Upper lobe of left lung (tissue), 6 donors: ENCODE data around the gene CUX1. TPM values are rescaled to one million over a fixed set of nuclear protein-coding genes. Genes with fewer than 3 reads are reported as not detected.

Experiments
- ATAC-seq, 2 donors: fragments of 200-7000 bp; cut with Tn5 transposase; one replicate each; pipeline ENCODE4 v1.9.1; 2022; ENCODE audit warnings: mild to moderate bottlenecking in 2 of 2, moderate library complexity in 2 of 2; ENCODE audit not compliant: low FRiP score in 2 of 2
- DNase-seq, 2 donors: peaks; one replicate each; pipeline ENCODE4 v3.0.0-alpha.2; 2019 to 2020
- H3K27ac ChIP-seq, 4 donors: fragments of 200-600 bp; sonication (generic); one replicate each; pipeline ENCODE4 v1.5.1; 2016 to 2019
- H3K27me3 ChIP-seq, 4 donors: fragments of 200-600 bp; sonication (generic); one replicate each; pipeline ENCODE4 v1.5.1; 2017 to 2019
- H3K36me3 ChIP-seq, 4 donors: fragments of 200-600 bp; sonication (generic); one replicate each; pipeline ENCODE4 v1.5.1; 2016 to 2019
- H3K4me1 ChIP-seq, 4 donors: fragments of 200-600 bp; sonication (generic); one replicate each; pipeline ENCODE4 v1.5.1; 2018 to 2019
- H3K4me3 ChIP-seq, 4 donors: fragments of 200-600 bp; sonication (generic); one replicate each; pipeline ENCODE4 v1.5.1; 2017 to 2019; ENCODE audit warnings: mild to moderate bottlenecking in 2 of 4, moderate library complexity in 1 of 4
- H3K9me3 ChIP-seq, 4 donors: fragments of 200-600 bp; sonication (generic); one replicate each; pipeline ENCODE4 v1.5.1; 2018 to 2019
- EP300 ChIP-seq, 4 donors: sonication (generic); formaldehyde crosslinking; IDR thresholded peaks; one replicate each; pipeline ENCODE4 v1.5.1; 2017; ENCODE audit warnings: antibody characterized with exemption in 4 of 4, control low read depth in 2 of 4
- POLR2A ChIP-seq, 4 donors: fragments of 450-650 bp; IDR thresholded peaks; one replicate each; pipeline ENCODE4 v1.5.1; 2016 to 2017; ENCODE audit warnings: antibody characterized with exemption in 4 of 4, mild to moderate bottlenecking in 2 of 4
- POLR2AphosphoS5 ChIP-seq, 2 donors: sonication (generic); formaldehyde crosslinking; IDR thresholded peaks; one replicate each; pipeline ENCODE4 v1.5.1; 2017; ENCODE audit warnings: antibody characterized with exemption in 2 of 2
- WGBS, 2 donors: methylation state at CpG; one replicate each; pipeline ENCODE4 v1.1.5; 2017 to 2018; 5-methylcytosine and 5-hydroxymethylcytosine counted together
- total RNA-seq, 6 donors: library from RNA; depleted of rRNA in 4 of 6; stranded (reverse); fragments of >200 nt in 4 of 6; gene quantifications; one replicate each; pipeline versions ENCODE4 v1.1.0 to v1.2.1, GENCODE V29; 2016 to 2021
- TF ChIP-seq, protein P1 (sequence below), 6 experiments: fragments of 450-650 bp in 4 of 6; fragments of 200-600 bp in 2 of 6; sonication (generic) in 2 of 6; IDR thresholded peaks; one replicate each; pipeline ENCODE4 v1.5.1; 2016 to 2019; ENCODE audit warnings: antibody characterized with exemption in 6 of 6
- donor health status: DM: no; HTN: no; CAD: no; lungs with moderate emphysema.
- donor health status: DM: no; HTN: yes; CAD: no; lungs with severe emphysema.

CUX1 gene
- total RNA-seq, 6 donors from 2014 or later, result 106 to 188 (median 115) TPM

DNA sequence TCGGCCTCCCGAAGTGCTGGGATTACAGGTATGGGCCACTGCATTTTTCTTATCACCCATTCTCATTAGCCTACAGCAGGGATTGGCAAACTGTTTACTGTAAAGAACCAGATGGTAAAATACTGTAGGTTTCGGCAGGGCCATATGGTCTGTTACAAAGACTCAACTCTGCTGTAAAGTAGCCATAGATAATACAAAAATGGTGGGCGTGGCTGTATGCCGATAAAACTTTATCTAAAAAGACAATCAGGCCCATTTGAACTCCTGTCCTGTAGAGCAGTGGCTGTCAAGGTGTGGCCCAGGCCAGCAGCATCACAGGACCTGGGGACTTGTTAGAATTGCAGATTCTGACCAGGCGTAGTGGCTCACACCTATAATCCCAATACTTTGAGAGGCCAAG, 134.3 kb downstream of the CUX1 start:
- peaks cover 9 to 37% (median 24%) of the 10 kb centered on the region in 4 donors for H3K4me1 ChIP-seq
- DNase-seq (no peak), ATAC-seq (no peak)
- no peak overlapping the region for H3K4me3 ChIP-seq
- WGBS, 2 donors, result 91 to 98% methylated on average over 6 of the region's 6 CpGs
- no peaks in the 10 kb centered on the region for H3K27me3 ChIP-seq
- no peaks in the 10 kb centered on the region for H3K36me3 ChIP-seq
- H3K27ac ChIP-seq, result peak overlapping the region in 1 of 4 donors; percentile 60
- TF ChIP-seq POLR2AphosphoS5 (IDR thresholded peaks at IDR 0.05), result no peak
- TF ChIP-seq EP300 (IDR thresholded peaks at IDR 0.05), result no peak
- TF ChIP-seq, protein P1, sequence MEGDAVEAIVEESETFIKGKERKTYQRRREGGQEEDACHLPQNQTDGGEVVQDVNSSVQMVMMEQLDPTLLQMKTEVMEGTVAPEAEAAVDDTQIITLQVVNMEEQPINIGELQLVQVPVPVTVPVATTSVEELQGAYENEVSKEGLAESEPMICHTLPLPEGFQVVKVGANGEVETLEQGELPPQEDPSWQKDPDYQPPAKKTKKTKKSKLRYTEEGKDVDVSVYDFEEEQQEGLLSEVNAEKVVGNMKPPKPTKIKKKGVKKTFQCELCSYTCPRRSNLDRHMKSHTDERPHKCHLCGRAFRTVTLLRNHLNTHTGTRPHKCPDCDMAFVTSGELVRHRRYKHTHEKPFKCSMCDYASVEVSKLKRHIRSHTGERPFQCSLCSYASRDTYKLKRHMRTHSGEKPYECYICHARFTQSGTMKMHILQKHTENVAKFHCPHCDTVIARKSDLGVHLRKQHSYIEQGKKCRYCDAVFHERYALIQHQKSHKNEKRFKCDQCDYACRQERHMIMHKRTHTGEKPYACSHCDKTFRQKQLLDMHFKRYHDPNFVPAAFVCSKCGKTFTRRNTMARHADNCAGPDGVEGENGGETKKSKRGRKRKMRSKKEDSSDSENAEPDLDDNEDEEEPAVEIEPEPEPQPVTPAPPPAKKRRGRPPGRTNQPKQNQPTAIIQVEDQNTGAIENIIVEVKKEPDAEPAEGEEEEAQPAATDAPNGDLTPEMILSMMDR (IDR thresholded peaks at IDR 0.05), result no peak
- no peak for TF ChIP-seq POLR2A (IDR thresholded peaks at IDR 0.05)
- H3K9me3 ChIP-seq, result no peaks in the 10 kb centered on the region

DNA sequence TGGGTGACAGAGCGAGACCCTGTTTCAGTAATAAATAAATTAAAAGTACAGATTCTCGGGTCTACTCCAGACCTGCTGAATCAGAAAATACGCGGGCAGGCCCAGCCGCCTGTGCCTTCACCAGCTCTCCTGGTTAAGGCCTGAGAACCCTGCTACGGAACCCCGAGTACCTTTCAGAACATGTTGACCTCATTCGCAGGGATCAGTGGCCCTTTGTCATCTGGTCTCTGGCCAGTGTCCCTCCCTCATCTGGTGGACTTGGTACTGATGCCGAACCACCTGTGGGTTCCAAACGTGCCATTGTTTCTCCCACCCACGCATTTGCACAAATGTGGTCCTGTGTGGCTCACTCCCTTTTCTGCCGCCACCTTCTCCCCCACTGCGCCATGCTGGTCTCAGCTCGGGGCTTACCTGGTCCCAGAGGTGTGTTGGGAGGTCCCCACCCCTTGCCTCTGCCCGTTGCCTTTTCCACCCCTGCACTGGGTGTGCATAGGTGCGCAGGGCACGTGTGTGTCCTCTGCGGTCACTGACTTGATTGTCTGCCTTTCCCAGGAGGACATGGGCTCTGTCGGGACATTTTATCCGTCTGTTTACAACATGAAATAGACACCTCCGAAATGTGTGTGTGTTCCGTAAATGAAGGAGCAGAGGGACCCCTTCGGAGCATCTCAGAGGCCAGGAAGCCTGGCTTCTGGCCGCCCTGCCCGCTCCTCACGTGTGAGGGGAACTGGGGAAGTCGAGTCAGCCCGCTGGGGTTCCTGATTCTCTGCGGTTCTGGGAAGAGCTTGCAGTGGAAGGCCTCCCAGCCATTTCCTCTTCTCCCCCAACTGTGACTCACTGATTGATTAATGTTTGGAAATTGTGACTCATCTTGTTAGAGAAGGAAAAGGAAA, 135.2 kb downstream of the CUX1 start:
- H3K27me3 ChIP-seq, result no peaks in the 10 kb centered on the region
- WGBS, 2 donors, result 83 to 88% methylated on average over 27 to 29 of the region's 29 CpGs
- DNase-seq (peak in 1 of 2 donors; percentile 42), ATAC-seq (peak; percentile 66 to 84)
- peak overlapping the region; percentile 52 to 63 (median 56) for H3K27ac ChIP-seq
- no peaks in the 10 kb centered on the region for H3K36me3 ChIP-seq
- H3K4me3 ChIP-seq, result no peak overlapping the region
- H3K9me3 ChIP-seq, result no peaks in the 10 kb centered on the region
- TF ChIP-seq POLR2A (IDR thresholded peaks at IDR 0.05), result no peak
- no peak for TF ChIP-seq EP300 (IDR thresholded peaks at IDR 0.05)
- TF ChIP-seq POLR2AphosphoS5 (IDR thresholded peaks at IDR 0.05), result peak in 1 of 2 donors; percentile 10
- TF ChIP-seq, protein P1 (IDR thresholded peaks at IDR 0.05), result no peak
- peaks cover 9 to 33% (median 22%) of the 10 kb centered on the region in 4 donors for H3K4me1 ChIP-seq

DNA sequence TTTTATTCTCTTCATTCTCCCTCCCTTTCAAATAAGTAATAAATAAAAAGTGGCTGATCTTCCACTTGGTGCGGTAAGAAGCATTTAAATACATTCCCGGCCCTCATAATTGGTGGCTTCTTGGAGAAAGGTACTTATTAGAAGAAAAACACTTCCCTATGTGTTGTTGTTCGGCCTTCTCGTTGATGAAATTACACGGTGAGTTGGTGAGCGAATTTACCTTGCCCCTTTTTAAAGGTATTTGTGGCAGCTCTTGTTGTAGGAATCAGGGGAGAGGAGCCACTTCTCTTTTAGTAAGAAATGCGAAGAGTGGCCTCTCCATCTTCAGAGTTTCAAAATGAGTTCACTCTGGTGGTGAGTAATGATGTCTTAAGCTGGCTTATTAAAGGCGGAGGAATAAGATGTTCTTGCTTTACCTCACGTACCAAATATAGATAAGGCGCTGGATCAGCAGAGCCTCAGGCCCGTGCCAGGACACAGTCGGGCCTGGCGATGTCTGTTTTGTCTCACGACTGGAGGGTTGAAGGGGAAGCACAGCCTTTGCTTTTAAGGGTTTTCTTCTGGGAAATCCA, 135.9 kb downstream of the CUX1 start:
- 57 to 63% methylated on average over 14 of the region's 14 CpGs for WGBS, 2 donors
- TF ChIP-seq, protein P1 (IDR thresholded peaks at IDR 0.05), result no peak
- TF ChIP-seq POLR2AphosphoS5 (IDR thresholded peaks at IDR 0.05) (peak in 1 of 2 donors; percentile 20), EP300 (IDR thresholded peaks at IDR 0.05) (peak in 1 of 4 donors; percentile 1), POLR2A (IDR thresholded peaks at IDR 0.05) (no peak)
- H3K4me3 ChIP-seq, result no peak overlapping the region
- H3K27ac ChIP-seq, result peak overlapping the region; percentile 52 to 63 (median 56)
- ATAC-seq, result peak; percentile 68 to 91
- H3K9me3 ChIP-seq, result no peaks in the 10 kb centered on the region
- no peaks in the 10 kb centered on the region for H3K36me3 ChIP-seq
- DNase-seq, result peak in 1 of 2 donors; percentile 40
- no peaks in the 10 kb centered on the region for H3K27me3 ChIP-seq
- peaks cover 9 to 26% (median 20%) of the 10 kb centered on the region in 4 donors for H3K4me1 ChIP-seq

DNA sequence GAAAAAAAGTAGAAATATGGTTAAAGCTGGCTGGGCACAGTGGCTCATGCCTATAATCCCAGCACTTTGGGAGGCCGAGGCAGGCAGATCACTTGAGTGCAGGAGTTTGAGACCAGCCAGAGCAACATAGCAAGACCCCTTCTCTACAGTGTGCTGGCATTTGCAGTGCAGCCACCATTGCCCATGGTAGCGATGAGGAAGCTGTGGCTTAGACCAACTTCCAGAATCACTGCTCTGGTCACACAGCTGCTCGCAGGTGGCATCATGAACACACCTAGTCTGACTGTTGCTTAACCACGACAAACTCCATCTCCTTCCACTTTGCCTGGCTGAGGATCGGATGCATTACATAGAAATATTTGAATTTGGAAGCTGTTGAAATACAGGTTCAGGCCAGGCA, 137.1 kb downstream of the CUX1 start:
- peak overlapping the region in 1 of 4 donors; percentile 53 for H3K27ac ChIP-seq
- no peaks in the 10 kb centered on the region for H3K36me3 ChIP-seq
- ATAC-seq, result no peak
- TF ChIP-seq EP300 (IDR thresholded peaks at IDR 0.05), result no peak
- TF ChIP-seq, protein P1 (IDR thresholded peaks at IDR 0.05), result no peak
- no peak for TF ChIP-seq POLR2A (IDR thresholded peaks at IDR 0.05)
- TF ChIP-seq POLR2AphosphoS5 (IDR thresholded peaks at IDR 0.05), result no peak
- WGBS, 2 donors, result 67 to 71% methylated on average over 3 to 5 of the region's 5 CpGs
- peaks cover 9 to 24% (median 20%) of the 10 kb centered on the region in 4 donors for H3K4me1 ChIP-seq
- no peak for DNase-seq
- no peak overlapping the region for H3K4me3 ChIP-seq
- H3K9me3 ChIP-seq, result no peaks in the 10 kb centered on the region
- no peaks in the 10 kb centered on the region for H3K27me3 ChIP-seq
